Uterus (tissue), 2 donors: Measurements from ENCODE around the gene FHL1.

Source experiments
- CTCF ChIP-seq, 4 experiments: fragments of 200-600 bp in 2 of 4; fragments of 450-650 bp in 2 of 4; sonication (generic) in 2 of 4; IDR thresholded peaks; one replicate each; pipeline ENCODE4 v1.5.1; 2016 to 2019; ENCODE audit warnings: antibody characterized with exemption in 4 of 4, mild to moderate bottlenecking in 2 of 4, moderate library complexity in 1 of 4
- POLR2A ChIP-seq, 2 donors: fragments of 450-650 bp; IDR thresholded peaks; one replicate each; pipeline ENCODE4 v1.6.1; 2016; ENCODE audit warnings: antibody characterized with exemption in 2 of 2, mild to moderate bottlenecking in 1 of 2, moderate library complexity in 1 of 2

DNA sequence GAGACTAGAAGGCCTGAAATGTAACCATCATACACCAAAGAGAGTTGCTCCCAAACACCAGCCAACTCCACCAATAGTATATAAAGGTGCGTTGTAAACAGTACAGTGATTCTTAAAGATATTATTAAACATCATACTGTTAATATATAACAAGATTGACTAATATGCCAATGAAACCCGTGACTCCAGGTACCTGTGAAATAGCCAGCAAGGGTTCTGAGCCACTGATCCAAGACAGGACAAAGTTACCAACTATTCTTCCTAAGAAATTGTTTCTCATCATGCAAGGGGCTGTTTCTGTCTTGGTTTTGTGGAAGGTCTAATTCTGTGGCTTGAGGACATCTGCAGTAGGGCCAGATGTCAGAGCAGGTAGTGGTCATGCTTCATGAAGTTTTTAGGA, 47.2 kb downstream of the FHL1 start:
- TF ChIP-seq CTCF (IDR thresholded peaks at IDR 0.05) (no peak), POLR2A (IDR thresholded peaks at IDR 0.05) (no peak)
